HepG2 (cell line): ENCODE data around the gene WWP2. TPM values are rescaled to one million over a fixed set of nuclear protein-coding genes. Genes with fewer than 3 reads are reported as not detected.
A peak's percentile ranks its signal among the peaks of the same experiment; 100 is the strongest.

ENCODE experiments used
- HOXD1 ChIP-seq: sonication (generic); formaldehyde crosslinking; IDR thresholded peaks from 2 replicates; pipeline ENCODE4 v1.5.0; 2020; ENCODE audit warnings: missing genetic modification reagents
- MYC ChIP-seq: sonication (generic); formaldehyde crosslinking; IDR thresholded peaks from 2 replicates; pipeline ENCODE4 v1.9.0; 2021; ENCODE audit warnings: missing genetic modification reagents, borderline replicate concordance
- SETDB1 ChIP-seq: sonication (generic); formaldehyde crosslinking; IDR thresholded peaks from 2 replicates; pipeline ENCODE4 v1.5.1; 2020; ENCODE audit warnings: missing genetic modification reagents, mild to moderate bottlenecking, borderline replicate concordance
- WIZ ChIP-seq: sonication (generic); formaldehyde crosslinking; IDR thresholded peaks from 2 replicates; pipeline ENCODE4 v1.5.1; 2020; ENCODE audit warnings: mild to moderate bottlenecking, missing genetic modification reagents
- ZNF317 ChIP-seq: sonication (generic); formaldehyde crosslinking; IDR thresholded peaks from 2 replicates; pipeline ENCODE4 v1.5.0; 2020; ENCODE audit warnings: mild to moderate bottlenecking, missing genetic modification reagents
- ZNF335 ChIP-seq: sonication (generic); formaldehyde crosslinking; IDR thresholded peaks from 2 replicates; pipeline ENCODE4 v1.4.0; 2020; ENCODE audit warnings: missing genetic modification reagents
- ZNF33B ChIP-seq: sonication (generic); formaldehyde crosslinking; IDR thresholded peaks from 2 replicates; pipeline ENCODE4 v1.5.1; 2020; ENCODE audit warnings: mild to moderate bottlenecking, missing genetic modification reagents
- ZNF570 ChIP-seq: sonication (generic); formaldehyde crosslinking; IDR thresholded peaks from 2 replicates; pipeline ENCODE4 v1.4.0; 2020; ENCODE audit warnings: mild to moderate bottlenecking, missing genetic modification reagents, borderline replicate concordance
- ZNF850 ChIP-seq: sonication (generic); formaldehyde crosslinking; conservative IDR thresholded peaks from 2 replicates; pipeline ENCODE4 v1.9.0; 2021; ENCODE audit warnings: mild to moderate bottlenecking, missing genetic modification reagents
- ZSCAN20 ChIP-seq: sonication (generic); formaldehyde crosslinking; IDR thresholded peaks from 2 replicates; pipeline ENCODE4 v1.4.0; 2020; ENCODE audit warnings: missing genetic modification reagents, mild to moderate bottlenecking, borderline replicate concordance
- polyA plus RNA-seq, 8 experiments: library from polyadenylated mRNA; depleted of rRNA in 3 of 8; stranded (reverse) in 7 of 8; unstranded in 1 of 8; fragments of >200 nt; fragmentation: Illumina TruSeq in 4 of 8; extraction: Trizol in 4 of 8; gene quantifications; 2 replicates each; pipeline versions ENCODE4 v1.2.1 to v1.2.3, GENCODE V29; 2011 to 2016; ENCODE audit warnings: low read depth in 4 of 8, missing spikeins in 1 of 8, mixed read lengths in 1 of 8; ENCODE audit not compliant: insufficient read depth in 1 of 8
- total RNA-seq, 5 experiments: library from RNA; depleted of rRNA; stranded (reverse); fragments of >200 nt; fragmentation: Illumina TruSeq; extraction: Trizol; gene quantifications; 2 replicates each; pipeline ENCODE4 v1.2.3, GENCODE V29; 2016; ENCODE audit warnings: low read depth in 1 of 5
- TF ChIP-seq, protein P1 (sequence below), 2 experiments: fragments of 450-650 bp in 1 of 2; sonication (generic) in 1 of 2; formaldehyde crosslinking in 1 of 2; IDR thresholded peaks; 2 replicates each; pipeline versions ENCODE4 v1.6.1 to v1.8.0; 2016 to 2022; ENCODE audit warnings: antibody characterized with exemption in 1 of 2, mild to moderate bottlenecking in 1 of 2, missing genetic modification reagents in 1 of 2
- TF ChIP-seq, protein P2 (sequence below): sonication (generic); formaldehyde crosslinking; IDR thresholded peaks from 2 replicates; pipeline ENCODE4 v1.8.0; 2022; ENCODE audit warnings: mild to moderate bottlenecking, missing genetic modification reagents, moderate library complexity
- TF ChIP-seq, protein P3 (sequence below): sonication (generic); formaldehyde crosslinking; IDR thresholded peaks from 2 replicates; pipeline ENCODE4 v1.8.1; 2023; ENCODE audit warnings: mild to moderate bottlenecking, moderate library complexity, missing genetic modification reagents

Gene WWP2
- total and polyA plus RNA-seq, 2 of the 13 experiments (the other 11 are each of a cell fraction or from before 2014, with no cell fraction given), result 11.4 to 28.2 TPM

DNA sequence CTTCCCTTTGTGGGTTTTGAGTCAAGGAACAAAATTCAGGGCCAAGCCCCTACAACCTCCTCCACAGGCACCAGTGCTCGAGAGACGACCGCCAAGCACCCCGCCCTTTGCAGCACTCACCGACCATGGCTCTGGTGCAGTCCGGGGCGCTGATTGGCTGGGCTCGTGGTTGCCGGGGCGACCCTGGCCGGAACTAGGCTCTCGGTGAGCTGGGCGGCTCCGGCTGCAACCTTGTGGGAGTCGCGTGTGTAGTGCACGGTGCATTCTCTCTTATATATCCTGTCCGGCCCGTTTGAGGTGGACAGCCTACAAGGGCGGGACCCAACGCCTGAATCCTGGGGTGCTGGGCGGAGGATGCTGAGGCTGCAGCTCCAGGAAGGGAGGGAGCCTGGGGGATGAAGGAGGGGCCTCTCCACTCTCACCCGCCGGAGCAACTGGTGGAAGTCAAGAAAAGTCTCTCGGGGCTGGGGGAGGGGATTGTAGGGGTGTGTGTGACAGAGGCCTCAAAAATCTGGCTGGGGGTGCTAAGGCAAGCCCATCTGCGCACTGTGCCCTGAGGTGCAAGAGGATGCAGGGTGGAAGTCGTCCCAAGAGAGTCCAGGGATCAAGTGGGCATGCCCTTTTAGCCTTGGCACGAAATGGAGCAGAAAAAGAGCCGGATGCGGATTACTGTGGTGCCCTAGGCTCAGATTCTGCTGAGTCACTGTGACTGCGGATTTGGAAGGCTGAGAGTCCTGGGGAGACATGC, 35.6 kb upstream of the WWP2 start, which contains the start of gene NQO1 (continued):
- TF ChIP-seq, protein P1, sequence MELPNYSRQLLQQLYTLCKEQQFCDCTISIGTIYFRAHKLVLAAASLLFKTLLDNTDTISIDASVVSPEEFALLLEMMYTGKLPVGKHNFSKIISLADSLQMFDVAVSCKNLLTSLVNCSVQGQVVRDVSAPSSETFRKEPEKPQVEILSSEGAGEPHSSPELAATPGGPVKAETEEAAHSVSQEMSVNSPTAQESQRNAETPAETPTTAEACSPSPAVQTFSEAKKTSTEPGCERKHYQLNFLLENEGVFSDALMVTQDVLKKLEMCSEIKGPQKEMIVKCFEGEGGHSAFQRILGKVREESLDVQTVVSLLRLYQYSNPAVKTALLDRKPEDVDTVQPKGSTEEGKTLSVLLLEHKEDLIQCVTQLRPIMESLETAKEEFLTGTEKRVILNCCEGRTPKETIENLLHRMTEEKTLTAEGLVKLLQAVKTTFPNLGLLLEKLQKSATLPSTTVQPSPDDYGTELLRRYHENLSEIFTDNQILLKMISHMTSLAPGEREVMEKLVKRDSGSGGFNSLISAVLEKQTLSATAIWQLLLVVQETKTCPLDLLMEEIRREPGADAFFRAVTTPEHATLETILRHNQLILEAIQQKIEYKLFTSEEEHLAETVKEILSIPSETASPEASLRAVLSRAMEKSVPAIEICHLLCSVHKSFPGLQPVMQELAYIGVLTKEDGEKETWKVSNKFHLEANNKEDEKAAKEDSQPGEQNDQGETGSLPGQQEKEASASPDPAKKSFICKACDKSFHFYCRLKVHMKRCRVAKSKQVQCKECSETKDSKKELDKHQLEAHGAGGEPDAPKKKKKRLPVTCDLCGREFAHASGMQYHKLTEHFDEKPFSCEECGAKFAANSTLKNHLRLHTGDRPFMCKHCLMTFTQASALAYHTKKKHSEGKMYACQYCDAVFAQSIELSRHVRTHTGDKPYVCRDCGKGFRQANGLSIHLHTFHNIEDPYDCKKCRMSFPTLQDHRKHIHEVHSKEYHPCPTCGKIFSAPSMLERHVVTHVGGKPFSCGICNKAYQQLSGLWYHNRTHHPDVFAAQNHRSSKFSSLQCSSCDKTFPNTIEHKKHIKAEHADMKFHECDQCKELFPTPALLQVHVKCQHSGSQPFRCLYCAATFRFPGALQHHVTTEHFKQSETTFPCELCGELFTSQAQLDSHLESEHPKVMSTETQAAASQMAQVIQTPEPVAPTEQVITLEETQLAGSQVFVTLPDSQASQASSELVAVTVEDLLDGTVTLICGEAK (IDR thresholded peaks at IDR 0.05), result no peak
- TF ChIP-seq, protein P1 (CRISPR knock-in tag; IDR thresholded peaks at IDR 0.05), result no peak
- TF ChIP-seq ZNF317 (CRISPR knock-in tag) (0 out of 2 replicates have a peak, but pooled peaks have one; percentile 13), ZNF33B (CRISPR knock-in tag) (no peak), SETDB1 (no peak), ZNF335 (CRISPR knock-in tag) (no peak), WIZ (CRISPR knock-in tag) (no peak), ZNF570 (CRISPR knock-in tag) (no peak), ZSCAN20 (CRISPR knock-in tag) (no peak), HOXD1 (CRISPR knock-in tag) (no peak), MYC (CRISPR knock-in tag) (peak; percentile 72; the same call in 1 of the 2 replicates), ZNF850 (no peak)
- TF ChIP-seq, protein P2, sequence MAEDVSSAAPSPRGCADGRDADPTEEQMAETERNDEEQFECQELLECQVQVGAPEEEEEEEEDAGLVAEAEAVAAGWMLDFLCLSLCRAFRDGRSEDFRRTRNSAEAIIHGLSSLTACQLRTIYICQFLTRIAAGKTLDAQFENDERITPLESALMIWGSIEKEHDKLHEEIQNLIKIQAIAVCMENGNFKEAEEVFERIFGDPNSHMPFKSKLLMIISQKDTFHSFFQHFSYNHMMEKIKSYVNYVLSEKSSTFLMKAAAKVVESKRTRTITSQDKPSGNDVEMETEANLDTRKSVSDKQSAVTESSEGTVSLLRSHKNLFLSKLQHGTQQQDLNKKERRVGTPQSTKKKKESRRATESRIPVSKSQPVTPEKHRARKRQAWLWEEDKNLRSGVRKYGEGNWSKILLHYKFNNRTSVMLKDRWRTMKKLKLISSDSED (CRISPR knock-in tag), result no peak
- TF ChIP-seq, protein P3, sequence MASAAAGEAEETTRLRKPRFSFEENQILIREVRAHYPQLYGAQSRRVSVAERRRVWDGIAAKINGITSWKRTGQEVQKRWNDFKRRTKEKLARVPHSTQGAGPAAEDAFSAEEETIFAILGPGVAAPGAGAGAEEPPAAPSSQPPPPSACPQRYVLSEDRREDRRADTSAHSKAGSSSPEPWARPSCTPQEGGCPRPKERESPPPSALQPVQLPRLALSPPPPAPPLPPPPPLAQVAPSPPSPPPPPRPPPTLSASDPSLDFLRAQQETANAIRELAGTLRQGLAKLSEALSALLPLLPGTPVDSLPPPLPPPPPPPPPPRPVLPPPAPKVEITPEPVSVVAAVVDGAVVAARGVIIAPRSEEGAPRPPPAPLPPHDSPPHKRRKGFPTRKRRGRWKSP (CRISPR knock-in tag), result peak; percentile 65; the same call in 1 of the 2 replicates
